HG03025 (cell line): ENCODE data around the gene CCDC141.

Source experiments
- ATAC-seq: cut with Tn5 transposase; IDR thresholded peaks from one replicate; pipeline ENCODE4 v1.9.1; 2021; ENCODE audit warnings: mild to moderate bottlenecking, moderate library complexity; ENCODE audit not compliant: unreplicated experiment, low FRiP score

Gene CCDC141

DNA sequence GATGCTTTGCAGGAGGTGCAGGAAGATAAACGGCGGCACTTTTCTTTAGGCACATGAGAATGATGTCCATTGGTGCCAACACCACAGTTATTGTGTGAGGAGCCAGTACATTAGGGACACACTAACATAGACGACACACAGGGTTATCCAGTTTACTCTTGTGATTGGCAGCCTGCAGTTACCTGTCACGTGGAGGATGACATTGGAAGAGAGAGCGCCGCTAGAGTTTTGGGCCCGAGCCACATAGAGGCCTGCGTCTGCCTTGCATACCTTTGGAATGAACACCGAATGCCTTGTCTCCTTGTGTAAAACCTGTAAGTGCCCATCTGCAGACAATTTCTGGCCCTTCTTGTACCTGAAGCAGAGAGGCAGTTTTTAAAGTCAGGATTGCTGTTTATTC is 215.9 kb downstream of the CCDC141 start:
- no peak for ATAC-seq

DNA sequence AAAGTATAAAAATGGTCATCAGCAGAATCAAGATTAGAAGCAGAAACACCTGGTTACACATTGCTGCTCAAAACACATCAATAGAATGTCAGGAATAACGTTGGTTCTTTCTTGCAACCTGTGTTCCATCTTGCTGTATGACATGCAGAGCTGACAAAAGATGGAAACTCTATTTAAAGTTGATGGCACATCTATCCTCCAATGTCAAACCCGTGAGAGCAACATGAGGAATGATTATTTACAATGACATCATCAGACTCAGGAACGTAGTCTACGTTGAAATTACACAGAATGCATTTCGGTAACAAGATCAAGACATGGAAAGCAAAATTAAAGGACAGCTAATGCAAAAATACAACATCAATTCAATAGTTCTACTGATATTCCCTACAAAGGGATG is 216.6 kb downstream of the CCDC141 start:
- no peak for ATAC-seq

DNA sequence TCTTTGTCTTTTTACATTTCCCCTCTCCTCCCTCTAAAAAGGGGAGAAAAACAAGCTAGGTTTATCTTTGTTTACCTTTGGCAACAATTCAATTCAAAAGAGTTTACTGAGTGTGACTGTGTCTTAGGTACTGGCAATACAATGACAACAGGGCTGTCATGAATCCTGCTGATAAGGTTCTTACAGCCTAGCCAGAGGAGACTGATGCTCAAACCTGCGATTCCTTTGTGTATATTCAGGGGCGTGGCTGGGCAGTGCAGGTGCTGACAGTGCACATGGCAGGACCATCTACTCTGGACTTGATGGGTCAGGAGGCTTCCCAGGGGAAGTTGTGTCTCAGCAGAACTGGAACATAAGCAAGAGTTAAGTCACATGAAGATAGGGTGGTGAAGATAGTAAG is 219.5 kb downstream of the CCDC141 start:
- no peak for ATAC-seq

DNA sequence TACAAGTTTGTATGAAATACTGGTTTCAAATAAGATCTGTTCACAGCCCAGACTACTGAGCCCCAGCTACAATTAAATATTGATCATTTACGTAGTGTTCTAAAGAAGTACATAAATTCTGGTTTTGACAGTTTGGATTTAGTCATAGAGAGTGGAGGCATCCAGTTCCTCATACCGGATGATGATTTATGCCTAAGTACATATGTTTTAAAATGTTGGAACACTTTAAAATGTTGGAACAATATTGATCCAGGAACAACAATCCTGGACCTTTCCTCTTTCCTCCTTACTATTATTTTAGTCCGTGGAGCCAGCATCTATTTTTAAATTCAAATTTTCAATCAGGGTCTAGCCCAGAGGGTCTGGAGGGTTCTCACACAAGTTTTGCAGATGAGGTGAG is 220.0 kb downstream of the CCDC141 start:
- no peak for ATAC-seq

DNA sequence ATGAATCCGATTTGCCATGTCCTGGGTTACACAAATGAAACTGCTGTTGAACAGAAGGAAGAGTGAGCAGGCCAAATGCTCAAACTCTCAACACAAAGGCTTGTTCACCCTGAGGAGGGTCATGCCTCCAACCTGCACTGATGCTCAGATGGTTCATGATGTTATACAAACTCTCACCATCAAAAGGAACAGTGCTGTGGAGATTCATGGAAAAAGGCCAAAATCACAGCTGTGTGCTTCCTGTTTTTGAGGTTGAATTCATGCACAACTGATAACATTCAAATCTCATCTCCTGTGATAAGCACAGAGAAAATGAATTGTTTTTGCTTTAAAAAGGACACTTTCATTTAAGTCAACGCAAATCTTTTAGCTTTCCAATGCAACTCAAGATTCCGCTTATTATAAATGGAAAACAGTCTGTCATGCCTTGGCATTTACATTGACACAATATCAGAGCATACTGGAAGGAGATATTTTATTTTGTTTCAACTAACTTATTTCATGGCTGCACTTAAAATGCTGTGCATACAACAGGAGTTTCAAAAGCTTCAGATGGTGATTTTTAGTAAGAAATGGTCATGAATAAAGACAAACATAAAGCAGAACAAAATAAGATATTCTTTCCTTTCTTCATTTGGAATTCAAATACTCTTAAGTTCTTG is 220.5 kb downstream of the CCDC141 start:
- no peak for ATAC-seq

DNA sequence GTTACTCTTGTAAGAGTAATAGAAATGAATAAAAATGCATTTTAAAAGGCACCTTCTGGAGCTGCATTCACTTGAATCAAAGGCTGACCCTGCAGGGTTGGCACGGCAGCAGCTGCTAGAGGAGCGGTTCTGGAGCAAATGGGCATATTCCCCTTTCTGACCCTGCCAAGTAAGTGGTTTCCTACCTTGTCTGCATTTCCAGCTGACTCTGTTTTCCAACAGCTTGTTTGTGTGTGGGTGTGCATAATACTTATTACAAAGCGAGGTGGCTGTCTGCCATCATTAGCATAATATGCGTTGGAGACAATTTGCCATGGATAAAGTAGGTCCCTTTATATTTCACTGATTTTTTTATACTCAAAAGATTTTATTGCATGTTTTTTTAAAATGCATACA is 221.5 kb downstream of the CCDC141 start:
- ATAC-seq, result no peak

DNA sequence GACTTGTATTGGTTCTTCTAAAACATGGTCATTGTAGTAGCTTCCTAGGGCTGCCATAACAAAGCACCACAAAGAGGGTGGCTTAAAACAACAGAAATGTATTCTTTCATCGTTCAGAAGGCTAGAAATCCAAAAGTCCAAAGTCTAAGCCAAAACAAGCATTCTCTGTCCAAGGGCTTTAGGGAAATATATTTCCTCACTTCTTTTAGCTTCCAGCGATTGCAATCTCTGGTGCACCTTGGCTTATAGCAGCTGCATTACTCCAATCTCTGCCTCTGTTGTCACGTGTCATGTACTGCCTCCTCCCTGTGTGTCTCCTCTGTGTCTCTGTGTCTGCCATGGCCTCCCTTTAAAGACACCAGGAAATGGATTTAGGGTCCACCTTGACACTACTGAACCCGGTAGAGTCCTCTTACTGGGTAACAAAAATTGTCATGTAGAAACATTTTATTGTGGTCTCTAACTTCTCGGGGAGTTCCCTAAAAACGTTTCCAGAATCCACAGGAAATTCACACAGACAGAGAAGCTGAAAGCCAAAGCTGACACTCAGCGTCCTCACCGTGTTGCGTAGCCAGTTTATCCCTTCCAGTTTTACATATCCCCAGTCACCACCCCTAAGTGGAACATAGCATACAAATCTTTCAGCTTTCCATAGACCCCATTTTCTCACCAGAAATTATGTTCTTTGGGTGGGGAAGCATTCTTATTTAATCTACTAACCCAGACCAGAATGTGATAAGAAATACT is 222.0 kb downstream of the CCDC141 start:
- ATAC-seq, result no peak

DNA sequence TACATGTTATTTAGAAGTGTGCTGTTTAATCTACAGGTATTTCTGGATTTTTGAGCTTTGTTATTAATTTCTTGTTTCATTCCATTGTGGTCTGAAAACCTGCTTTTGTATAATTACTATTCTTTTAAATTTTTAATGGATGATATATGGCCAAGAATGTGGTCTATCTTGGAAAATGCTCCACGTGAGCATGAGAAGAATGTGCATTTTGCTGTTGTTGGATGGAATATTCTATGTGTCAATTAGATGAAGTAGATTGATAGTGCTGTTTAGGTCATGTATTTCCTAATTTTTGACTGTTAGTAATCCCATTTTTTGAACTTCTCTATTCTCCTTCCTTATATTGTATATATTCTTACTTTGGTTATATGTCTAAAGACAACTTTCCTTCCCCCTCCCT is 222.8 kb downstream of the CCDC141 start:
- ATAC-seq, result no peak

DNA sequence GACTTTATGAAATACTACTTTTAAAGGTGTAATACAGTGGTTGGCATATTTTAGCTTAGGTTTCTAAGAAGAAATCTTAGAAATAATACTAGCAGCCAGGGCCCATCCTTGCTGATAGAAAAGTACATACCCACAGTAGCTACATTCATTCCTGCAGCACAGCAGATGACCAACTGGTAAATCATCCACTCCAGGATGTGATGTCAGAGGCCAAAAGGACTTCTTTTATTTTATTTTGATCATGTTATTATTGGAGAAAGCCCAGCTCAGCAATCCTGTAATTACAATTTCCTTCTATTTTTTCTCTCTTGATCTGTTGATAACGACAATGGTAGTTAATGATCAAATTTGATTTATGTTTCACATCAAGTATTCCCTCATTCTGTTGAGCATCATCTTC is 224.8 kb downstream of the CCDC141 start:
- no peak for ATAC-seq

DNA sequence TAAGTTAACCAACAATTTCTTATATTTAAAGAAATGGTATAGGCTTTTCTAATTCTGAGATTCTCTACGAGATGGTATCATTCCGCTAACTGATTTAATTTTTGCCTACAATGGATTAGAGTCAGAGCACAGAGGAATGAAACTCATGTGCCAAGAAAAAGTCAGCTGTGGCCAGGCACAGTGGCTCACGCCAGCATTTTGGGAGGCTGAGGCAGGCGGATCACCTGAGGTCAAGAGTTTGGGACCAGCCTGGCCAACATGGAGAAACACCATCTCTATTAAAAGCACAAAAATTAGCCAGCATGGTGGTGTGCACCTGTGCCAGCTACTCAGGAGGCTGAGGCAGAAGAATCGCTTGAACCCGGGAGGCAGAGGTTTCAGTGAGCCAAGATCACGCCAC is 225.8 kb downstream of the CCDC141 start:
- ATAC-seq, result no peak

DNA sequence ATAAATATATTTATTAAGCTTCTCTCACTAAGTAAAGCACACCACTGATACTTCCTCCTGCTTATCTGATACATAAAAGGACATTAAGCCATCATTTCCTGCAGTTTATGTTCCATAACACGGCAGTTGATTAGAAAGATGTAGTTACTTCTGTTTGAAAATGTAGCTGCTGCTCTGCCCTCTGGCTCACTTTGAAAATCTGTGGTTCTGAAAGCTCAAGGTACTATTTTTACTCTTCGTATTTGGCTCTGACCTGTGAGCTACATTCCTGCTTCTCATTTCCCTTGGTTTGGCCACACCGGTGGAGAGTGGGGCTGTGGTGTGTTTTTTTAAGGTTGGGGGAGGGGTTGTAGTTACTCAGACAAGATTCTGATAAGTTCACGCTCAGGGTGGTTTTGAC is 229.9 kb downstream of the CCDC141 start:
- ATAC-seq, result no peak

DNA sequence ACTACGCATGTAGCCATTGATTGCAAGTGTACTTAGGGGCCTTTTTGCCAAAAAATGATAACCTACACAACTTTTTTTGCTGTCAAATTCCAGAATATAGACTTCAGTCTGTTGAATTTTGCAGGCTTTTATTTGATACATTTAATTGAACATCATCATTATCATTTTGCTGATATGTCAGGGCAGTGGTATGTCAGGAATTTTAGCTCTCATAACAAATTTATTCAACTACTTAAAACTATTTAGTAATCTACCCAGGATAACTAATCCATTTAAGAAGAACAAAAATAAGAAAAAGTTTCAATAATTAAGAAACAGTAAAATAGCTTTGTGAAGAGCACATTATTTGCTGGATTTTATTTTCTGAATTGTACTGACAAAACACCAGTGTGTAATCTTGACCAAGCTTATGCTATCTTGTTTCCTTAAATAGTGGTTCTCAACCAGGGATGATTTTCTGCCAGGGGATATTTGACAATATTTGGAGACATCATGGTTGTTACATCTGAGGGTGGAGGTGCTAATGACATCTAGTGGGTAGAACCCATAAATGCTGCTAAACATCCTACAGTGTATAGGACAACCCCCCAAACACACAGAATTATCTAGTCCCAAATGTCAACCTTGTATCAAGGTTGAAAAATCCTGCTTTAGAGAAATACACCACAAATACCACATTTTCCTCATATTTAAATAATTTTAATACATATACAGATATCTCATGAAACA is 230.6 kb downstream of the CCDC141 start:
- ATAC-seq, result no peak

DNA sequence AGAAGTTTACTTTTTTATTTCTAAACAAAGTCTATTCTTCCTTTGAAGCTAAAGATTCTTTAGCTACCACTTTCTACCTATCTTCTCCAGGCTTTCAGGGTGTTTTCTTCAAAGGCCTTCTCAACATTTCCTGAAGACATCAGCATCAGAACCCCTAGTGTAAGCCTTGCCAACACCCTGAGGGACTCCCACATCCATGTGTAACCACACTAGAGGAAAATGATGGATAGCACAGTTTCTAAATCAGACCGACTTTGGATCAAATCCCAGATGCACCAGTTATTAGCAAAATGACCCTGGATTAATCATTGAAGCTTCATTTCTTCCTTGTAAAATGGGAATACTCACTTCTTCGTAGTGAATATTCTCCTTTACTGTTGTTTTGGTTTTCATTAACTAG is 238.0 kb downstream of the CCDC141 start:
- no peak for ATAC-seq

DNA sequence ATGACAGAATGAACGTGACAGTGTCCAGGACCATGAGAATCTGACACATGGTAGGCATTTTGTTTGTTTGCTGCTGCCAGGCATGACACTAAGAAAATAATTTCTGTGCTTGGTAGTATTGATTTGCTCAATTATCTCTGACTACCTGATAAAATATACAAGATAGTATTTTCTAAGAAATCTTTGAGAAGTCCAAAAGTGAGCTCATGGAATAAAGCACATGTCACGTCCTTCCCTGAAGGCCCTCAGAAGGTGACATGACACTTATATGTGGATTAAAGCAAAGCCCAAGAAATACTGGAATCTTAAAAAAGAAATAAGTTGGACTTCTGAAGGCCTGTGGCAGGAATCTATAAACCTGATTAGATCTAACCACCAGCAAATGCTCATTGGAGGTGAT is 238.9 kb downstream of the CCDC141 start:
- ATAC-seq, result no peak

DNA sequence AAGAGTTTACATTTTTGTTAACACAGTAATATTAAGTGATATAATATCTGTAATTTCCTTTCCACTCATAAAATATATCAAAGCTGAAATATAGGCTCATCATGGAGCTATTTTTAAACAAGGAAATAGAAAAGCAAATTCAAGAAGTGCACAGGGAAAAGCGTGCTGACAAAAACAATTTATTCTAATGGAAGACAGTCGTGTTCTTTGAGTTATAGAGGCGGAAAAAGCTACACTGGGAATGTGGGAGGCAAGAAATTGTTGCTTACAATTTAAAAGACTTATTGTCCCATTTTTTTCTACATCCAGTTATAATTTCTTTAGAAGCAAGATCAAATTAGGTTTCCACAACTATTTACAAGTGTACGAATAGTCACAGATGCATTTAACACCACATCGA is 239.5 kb downstream of the CCDC141 start:
- ATAC-seq, result no peak

DNA sequence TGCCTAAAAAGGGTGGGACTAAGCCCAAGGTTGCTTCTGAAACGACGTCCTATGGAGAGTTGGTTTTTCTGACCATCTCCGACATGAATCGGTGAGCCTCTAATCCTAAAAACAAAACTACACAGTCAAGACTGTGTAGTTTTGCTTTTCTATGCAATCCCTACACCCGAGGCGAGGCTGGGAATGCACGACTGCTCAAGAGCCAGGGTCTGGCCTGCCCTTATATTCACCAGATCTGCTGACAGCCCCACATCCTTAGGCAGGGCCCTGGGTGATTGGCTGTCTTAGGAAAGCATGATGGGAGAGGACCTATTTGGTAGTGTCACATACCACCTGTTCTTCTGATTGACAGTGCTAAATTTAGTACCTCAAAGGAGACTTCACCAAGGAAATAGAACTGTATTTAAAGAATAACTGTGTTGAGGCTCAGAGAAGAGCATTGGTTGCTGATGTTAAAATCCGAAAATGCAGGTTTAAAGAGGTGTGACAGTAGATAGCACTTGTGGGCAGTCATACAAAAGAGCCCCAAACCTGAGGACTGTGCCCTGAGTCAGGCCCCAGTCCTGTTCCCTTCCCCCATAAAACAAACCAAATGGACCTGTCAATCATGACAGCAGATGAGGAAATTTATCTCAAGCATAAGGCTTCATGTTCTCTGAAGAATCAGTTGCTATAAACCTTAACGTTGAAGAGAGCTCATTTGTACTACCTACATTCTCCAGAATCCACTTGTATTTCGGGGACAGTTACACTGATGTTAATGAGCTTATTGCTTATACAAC is 242.5 kb downstream of the CCDC141 start, which contains the start of gene TTN:
Gene TTN (minus strand): TSS at position 197 of the 782 bp plus-strand sequence. CDS start 2,781 bp downstream, outside the sequence.
- ATAC-seq, result no peak

DNA sequence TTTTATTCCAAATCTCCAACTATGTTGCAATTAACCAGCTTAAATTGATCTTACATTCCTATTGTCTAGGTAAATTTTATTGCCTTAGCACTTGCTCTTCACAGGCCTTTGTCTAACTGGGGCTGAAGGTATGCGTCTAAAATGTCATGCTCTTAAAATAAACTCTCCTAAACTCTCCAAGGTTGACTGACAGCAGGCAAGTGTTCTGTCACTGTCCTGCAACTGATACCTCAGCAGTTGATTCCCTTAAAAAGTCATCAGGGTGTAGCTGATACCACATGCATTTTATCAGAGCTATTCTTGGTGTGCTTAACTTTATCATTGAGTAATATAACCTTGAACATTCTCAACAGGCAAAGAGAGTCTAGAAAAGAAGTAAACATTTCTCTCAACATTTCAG is 243.4 kb downstream of the CCDC141 start:
- no peak for ATAC-seq

DNA sequence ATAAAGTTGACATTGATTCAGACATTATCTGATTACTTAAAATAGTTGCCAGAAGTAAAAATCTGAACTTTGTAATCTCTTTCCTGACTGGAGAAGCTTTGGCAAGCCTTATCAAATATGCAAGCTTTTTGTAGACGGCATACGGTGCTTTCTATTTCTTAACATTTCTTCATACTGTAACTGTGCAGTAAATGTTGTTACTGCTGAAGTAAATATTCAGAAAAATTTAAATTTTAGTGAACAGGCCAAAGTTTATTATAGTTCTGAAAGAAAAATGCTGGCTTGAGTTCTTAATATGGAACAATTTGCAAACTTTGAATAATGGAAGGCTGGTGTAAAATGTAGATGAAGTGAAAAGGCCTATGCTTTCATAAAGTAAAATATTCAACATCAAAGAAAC is 244.5 kb downstream of the CCDC141 start:
- ATAC-seq, result no peak

DNA sequence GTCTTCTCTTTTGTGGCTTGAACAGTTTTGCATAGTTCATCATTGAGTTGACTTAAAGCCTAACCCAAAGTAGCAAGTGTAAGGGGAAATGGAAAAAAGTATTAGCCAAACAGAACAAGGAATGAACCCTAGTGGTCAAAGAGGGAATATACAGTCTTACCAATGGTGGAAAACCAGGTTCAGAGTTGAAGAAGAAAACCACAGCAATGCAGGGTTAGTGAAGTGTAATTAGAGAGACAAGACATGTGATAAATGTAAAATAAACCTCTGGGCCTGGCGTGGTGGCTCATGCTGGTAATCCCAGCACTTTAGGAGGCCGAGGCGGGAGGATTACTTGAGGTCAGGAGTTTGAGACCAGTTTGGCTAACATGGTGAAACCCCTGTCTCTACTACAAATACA is 245.1 kb downstream of the CCDC141 start:
- ATAC-seq, result peak; percentile 86

DNA sequence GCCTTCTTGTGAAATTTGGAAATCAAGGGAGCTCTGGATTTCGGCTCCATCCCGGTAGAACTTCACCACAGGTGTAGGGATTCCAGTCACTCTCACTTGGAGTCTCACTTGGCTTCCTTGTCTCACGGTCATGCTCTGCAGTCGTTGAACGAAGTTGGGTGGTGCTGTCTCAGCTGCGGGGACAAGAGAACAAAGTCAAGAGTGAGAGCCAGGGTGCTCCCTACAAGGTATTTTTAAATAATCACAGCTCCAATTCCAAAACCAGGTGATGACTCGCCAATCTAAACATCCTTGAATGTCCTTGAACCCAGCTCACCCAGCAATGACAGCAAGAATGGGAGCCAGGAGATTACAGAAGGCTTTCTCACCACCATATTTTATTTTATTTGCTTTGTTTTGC is 249.4 kb downstream of the CCDC141 start:
- no peak for ATAC-seq

DNA sequence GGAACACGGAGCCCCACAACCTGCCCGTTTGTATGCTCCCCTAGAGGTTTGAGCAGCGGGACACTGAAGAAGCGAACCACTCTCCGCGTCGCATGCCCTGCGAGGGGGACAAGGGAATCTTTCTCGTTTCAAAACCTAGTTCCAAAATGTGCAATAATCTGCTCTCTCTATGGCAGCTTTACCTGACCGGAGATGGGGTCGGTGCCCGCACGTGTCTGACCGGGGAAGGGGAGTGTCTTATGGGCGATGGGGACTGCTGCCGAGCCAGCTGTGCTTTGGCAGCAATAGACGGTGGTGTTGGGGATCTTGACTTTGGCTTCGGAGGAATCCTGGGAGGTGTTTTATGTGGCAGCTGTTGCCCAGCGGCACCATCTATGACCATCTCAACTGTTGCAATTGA is 250.6 kb downstream of the CCDC141 start:
- no peak for ATAC-seq
